NCI-H1092 (cell line): ENCODE results near the gene ADCY2.
"Not testable (repeated sequence)": the region's sequence is repeated elsewhere in the genome, so short reads cannot be mapped to it uniquely, and the experiment has no call there.

Source experiments
- DNase-seq: peaks from one replicate; lab custom pipeline; 2025; lab: John Stamatoyannopoulos, UW

The ADCY2 gene

GRCh38 chr5:7395432-7395946 lies 449 bp upstream of the ADCY2 start:
- DNase-seq, result no peak

GRCh38 chr5:7396713-7397454 lies 946 bp downstream of the ADCY2 start:
- peak; percentile 9 for DNase-seq

- no peak for DNase-seq
Measured at GRCh38 chr5:7397937-7398336, 2.0 kb downstream of the ADCY2 start.

- DNase-seq, result peak; percentile 15
Measured at GRCh38 chr5:7398596-7399280, 2.8 kb downstream of the ADCY2 start.

GRCh38 chr5:7405277-7405676 lies 9.3 kb downstream of the ADCY2 start:
- no peak for DNase-seq

- DNase-seq, result no peak
Measured at GRCh38 chr5:7410936-7411511, 15.1 kb downstream of the ADCY2 start.

- DNase-seq, result no peak
Measured at GRCh38 chr5:7412409-7412808, 16.5 kb downstream of the ADCY2 start.

- DNase-seq, result no peak
Measured at GRCh38 chr5:7415123-7415522, 19.2 kb downstream of the ADCY2 start.

GRCh38 chr5:7415587-7416535 lies 19.9 kb downstream of the ADCY2 start:
- DNase-seq, result no peak

- no peak for DNase-seq
Measured at GRCh38 chr5:7418276-7418675, 22.3 kb downstream of the ADCY2 start.

- no peak for DNase-seq
Measured at GRCh38 chr5:7419367-7419766, 23.4 kb downstream of the ADCY2 start.

GRCh38 chr5:7419846-7420245 lies 23.9 kb downstream of the ADCY2 start:
- DNase-seq, result no peak

GRCh38 chr5:7420510-7421280 lies 24.8 kb downstream of the ADCY2 start:
- DNase-seq, result no peak

- DNase-seq, result no peak
Measured at GRCh38 chr5:7422316-7423106, 26.6 kb downstream of the ADCY2 start.

- DNase-seq, result not testable (repeated sequence)
Measured at GRCh38 chr5:7423231-7423630, 27.3 kb downstream of the ADCY2 start.

- no peak for DNase-seq
Measured at GRCh38 chr5:7425830-7426229, 29.9 kb downstream of the ADCY2 start.

GRCh38 chr5:7426284-7426683 lies 30.3 kb downstream of the ADCY2 start:
- DNase-seq, result no peak

- DNase-seq, result no peak
Measured at GRCh38 chr5:7434914-7435313, 39.0 kb downstream of the ADCY2 start.

GRCh38 chr5:7435503-7435902 lies 39.6 kb downstream of the ADCY2 start:
- DNase-seq, result no peak

GRCh38 chr5:7436521-7436920 lies 40.6 kb downstream of the ADCY2 start:
- no peak for DNase-seq
